ENCODE measurements around the gene GSG1. TPM values are rescaled to one million over a fixed set of nuclear protein-coding genes. Genes with fewer than 3 reads are reported as not detected.

Gene GSG1
- total RNA-seq, 1 donor from 2014 or later: not detected

DNA sequence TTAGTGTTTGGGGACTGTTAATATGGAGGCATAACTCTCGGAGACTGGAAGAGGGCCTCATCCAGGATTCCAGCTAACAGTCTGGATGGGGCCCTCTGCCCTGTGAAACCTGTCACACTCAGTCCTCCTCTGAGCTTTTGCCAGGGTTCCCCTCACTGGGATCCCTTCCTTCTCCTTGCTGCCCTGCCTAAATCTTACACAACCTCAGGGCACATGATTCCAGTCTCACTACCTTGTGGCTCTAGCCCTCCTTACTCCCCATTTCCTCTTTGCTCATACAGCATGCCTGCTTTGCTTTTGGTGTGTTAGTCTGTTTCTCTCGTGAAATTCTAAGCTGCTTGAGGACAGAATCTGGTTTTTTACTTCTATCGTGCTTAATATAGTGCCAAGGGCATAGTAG, 942 bp upstream of the GSG1 start:
- H3K36me3 ChIP-seq (ENCODE audit: control insufficient read depth, insufficient read depth, low read length): no peaks in the 10 kb centered on the region
- DNase-seq (ENCODE audit: low read depth): no peak
- H3K4me3 ChIP-seq (ENCODE audit: low read depth, low read length): no peak overlapping the region
- TF ChIP-seq, protein P1, sequence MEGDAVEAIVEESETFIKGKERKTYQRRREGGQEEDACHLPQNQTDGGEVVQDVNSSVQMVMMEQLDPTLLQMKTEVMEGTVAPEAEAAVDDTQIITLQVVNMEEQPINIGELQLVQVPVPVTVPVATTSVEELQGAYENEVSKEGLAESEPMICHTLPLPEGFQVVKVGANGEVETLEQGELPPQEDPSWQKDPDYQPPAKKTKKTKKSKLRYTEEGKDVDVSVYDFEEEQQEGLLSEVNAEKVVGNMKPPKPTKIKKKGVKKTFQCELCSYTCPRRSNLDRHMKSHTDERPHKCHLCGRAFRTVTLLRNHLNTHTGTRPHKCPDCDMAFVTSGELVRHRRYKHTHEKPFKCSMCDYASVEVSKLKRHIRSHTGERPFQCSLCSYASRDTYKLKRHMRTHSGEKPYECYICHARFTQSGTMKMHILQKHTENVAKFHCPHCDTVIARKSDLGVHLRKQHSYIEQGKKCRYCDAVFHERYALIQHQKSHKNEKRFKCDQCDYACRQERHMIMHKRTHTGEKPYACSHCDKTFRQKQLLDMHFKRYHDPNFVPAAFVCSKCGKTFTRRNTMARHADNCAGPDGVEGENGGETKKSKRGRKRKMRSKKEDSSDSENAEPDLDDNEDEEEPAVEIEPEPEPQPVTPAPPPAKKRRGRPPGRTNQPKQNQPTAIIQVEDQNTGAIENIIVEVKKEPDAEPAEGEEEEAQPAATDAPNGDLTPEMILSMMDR (IDR thresholded peaks at IDR 0.05; ENCODE audit: insufficient read depth, low read length, poor library complexity, severe bottlenecking): no peak
- no peaks in the 10 kb centered on the region for H3K27me3 ChIP-seq (ENCODE audit: control insufficient read depth, insufficient read depth, low read length)

DNA sequence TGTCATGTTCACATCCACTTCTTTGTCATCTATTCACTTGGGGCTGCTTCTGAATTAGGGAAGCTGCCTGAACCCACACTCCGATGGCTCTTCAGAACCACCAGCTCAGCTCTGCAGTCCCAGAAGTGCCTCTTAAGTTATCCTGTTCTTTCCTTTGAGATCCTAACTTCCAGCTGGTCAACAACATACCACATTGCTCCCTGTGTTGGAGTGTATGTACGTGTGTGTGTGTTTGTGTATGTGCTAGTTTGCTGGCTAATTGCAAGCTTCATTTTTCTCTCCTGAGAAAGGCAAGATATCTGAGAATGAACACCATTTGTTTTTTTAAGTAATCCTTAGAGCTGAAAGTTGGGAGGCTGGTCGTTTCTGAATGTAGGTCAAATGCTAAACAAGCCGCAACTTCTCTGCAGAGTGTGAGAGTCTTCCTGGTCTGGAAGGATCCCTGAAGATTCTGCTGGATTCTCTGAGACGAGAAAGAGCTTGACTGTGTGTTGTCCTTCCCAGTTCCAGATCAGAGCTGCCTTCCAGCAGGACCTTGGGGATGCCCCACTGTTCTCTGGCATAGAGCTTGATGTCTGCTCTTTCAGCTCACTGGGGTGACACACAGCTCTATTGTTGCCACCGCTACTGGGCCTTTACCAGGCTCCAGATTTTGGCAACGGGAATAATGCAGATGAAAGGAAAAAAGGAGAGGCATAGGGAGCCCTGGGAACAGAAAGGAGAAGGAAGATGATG, 839 bp downstream of the GSG1 start:
- no peak overlapping the region for H3K4me3 ChIP-seq (ENCODE audit: low read depth, low read length)
- DNase-seq (ENCODE audit: low read depth): no peak
- TF ChIP-seq, protein P1 (IDR thresholded peaks at IDR 0.05; ENCODE audit: insufficient read depth, low read length, poor library complexity, severe bottlenecking): no peak
- H3K27me3 ChIP-seq (ENCODE audit: control insufficient read depth, insufficient read depth, low read length): no peaks in the 10 kb centered on the region
- H3K36me3 ChIP-seq (ENCODE audit: control insufficient read depth, insufficient read depth, low read length): no peaks in the 10 kb centered on the region

DNA sequence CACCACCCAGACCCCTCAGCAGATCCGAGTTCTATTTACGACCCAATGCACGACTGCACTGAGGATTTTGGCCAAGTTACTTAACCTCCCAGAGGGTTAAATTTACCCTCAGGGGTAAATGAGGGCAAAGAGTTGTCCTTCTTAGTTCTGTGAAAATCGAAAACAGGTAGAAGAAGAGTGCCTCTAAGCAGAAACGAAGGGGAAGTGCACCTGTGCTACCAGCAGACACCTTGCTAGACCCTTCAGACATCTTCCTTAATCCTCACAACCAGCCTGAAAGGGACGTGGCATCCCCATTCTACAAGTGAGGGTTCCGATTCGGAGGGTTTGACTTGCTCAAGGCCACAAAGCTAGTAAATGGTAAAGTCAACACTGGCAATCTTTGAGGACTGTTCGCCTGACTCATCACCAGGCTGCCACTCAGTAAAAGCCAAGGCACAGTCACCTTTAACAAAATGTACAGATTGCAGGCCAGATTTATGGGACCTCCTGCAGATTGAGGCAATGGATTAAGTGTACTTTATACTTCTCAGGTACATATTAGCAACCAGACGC, 1.6 kb downstream of the GSG1 start:
- no peaks in the 10 kb centered on the region for H3K36me3 ChIP-seq (ENCODE audit: control insufficient read depth, insufficient read depth, low read length)
- no peak for DNase-seq (ENCODE audit: low read depth)
- TF ChIP-seq, protein P1 (IDR thresholded peaks at IDR 0.05; ENCODE audit: insufficient read depth, low read length, poor library complexity, severe bottlenecking): no peak

DNA sequence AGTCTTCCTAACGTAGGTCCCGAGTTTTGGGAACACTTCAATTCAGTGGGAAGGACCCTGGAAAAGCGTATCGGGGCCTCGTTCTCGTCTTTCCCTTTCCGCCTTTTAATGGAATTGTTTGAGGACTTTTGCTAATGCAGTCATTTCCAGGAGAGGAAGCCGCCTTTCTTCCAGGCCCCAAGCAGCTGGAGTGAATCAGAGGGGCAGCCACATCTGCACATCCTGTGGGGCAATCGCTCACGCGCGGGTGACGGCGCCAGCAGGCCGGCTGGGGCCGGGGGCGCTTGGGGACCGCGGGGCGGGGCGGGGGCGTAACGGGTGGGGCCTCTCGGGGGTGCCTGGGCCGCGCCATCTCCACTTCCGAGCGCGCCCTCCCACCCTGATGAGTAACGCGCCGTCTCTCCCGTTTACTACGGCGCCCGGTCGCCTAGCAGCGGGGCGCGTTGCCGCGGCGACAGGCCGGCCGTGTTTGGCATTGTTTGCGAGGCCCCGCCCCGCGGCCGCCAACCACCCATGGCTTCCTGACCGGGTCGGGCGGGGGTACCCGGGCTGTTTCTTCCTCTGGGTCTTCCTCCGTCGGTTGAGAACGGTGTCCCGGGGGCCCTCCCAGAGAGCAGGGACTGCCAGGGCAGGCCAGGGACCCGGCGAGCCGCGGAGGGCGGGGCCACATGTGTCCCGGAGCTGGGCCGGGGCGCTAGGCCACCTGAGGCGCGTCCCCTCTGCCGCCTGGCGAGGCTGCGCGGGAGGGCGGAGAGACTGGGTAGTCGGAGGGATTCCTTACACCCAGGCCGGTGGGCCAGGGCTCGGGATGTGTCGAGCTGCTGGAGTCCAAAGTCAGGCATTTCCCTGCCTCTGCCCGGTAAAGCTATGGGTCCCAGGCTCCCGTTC, 2.3 kb downstream of the GSG1 start:
- Histone ChIP-seq H3K27me3 (ENCODE audit: control insufficient read depth, insufficient read depth, low read length) (no peaks in the 10 kb centered on the region), H3K4me3 (ENCODE audit: low read depth, low read length) (peak overlapping the region; percentile 45), H3K36me3 (ENCODE audit: control insufficient read depth, insufficient read depth, low read length) (no peaks in the 10 kb centered on the region)
- DNase-seq (ENCODE audit: low read depth): peak; percentile 71
- TF ChIP-seq, protein P1 (IDR thresholded peaks at IDR 0.05; ENCODE audit: insufficient read depth, low read length, poor library complexity, severe bottlenecking): no peak

More for the DNA sequence above, 1.6 kb downstream of the GSG1 start:
- no peaks in the 10 kb centered on the region for H3K27me3 ChIP-seq (ENCODE audit: control insufficient read depth, insufficient read depth, low read length)
- H3K4me3 ChIP-seq (ENCODE audit: low read depth, low read length): peak overlapping the region; percentile 45

DNA sequence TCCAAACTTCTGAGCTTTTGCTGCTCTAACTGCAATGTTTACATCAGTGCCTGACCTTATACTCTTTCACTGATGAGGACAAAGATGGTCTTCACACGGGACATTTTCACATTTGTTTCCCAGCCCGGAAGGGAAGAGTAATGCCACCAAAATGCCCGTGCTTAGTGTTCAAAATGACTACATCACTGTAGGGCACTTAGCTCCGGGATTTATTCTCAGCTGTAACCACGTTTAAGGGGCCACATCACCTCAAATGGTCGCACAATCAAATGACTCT, 2.9 kb downstream of the GSG1 start:
- Histone ChIP-seq H3K4me3 (ENCODE audit: low read depth, low read length) (peak overlapping the region; percentile 45), H3K27me3 (ENCODE audit: control insufficient read depth, insufficient read depth, low read length) (no peaks in the 10 kb centered on the region), H3K36me3 (ENCODE audit: control insufficient read depth, insufficient read depth, low read length) (no peaks in the 10 kb centered on the region)
- TF ChIP-seq, protein P1 (IDR thresholded peaks at IDR 0.05; ENCODE audit: insufficient read depth, low read length, poor library complexity, severe bottlenecking): no peak
- DNase-seq (ENCODE audit: low read depth): no peak

Measured in kidney epithelial cell (primary cell).